ENCODE results near the gene EXOC3. TPM values are rescaled to one million over a fixed set of nuclear protein-coding genes. Genes with fewer than 3 reads are reported as not detected.
"Not testable (repeated sequence)": the region's sequence is repeated elsewhere in the genome, so short reads cannot be mapped to it uniquely, and the experiment has no call there.

Gene EXOC3
- polyA plus RNA-seq, 1 donor from 2014 or later: 27.7 TPM

DNA sequence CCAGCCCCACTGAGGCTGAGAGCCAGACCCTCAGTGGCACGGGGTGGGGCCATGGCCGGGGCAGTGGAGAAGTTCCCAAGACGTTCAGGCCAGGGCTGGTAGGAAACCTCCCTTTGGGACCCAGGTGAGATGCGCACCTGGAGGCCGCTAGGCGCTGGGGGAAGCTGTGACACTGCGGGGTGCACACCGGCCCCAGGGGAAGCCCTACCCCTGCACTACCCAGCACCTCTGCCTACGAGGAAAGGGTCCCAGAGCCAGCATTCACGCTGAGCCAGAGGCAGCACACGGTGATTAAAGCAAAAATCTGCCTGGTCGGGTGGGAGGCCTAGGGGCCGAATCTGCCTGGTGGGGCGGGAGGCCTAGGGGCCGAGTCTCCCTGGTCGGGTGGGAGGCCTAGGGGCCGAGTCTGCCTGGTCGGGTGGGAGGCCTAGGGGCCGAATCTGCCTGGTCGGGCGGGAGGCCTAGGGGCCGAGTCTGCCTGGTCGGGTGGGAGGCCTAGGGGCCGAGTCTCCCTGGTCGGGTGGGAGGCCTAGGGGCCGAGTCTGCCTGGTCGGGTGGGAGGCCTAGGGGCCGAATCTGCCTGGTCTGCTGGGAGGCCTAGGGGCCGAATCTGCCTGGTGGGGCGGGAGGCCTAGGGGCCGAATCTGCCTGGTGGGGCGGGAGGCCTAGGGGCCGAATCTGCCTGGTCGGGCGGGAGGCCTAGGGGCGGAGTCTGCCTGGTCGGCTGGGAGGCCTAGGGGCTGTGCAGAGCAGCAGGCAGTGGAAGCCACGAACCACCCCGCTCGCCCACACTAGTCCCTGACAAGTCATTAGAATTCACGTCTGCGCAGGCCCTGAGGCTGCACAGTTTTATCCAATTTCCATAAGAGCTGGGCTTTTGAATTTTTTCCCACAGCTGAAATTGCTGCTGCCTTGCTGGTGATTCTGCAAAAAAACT is 27.7 kb upstream of the EXOC3 start:
- H3K79me2 ChIP-seq (replicated peaks; ENCODE audit: insufficient read depth, low read length); H3K9me2 ChIP-seq (ENCODE audit: insufficient read depth, low read length); H3K4me3 ChIP-seq (ENCODE audit: low read length); H3K9ac ChIP-seq (ENCODE audit: low read length); H3K9me3 ChIP-seq (ENCODE audit: low read length); H3K36me3 ChIP-seq (ENCODE audit: insufficient read depth, low read length); H3K27me3 ChIP-seq (ENCODE audit: insufficient read depth, low read depth, low read length); H4K20me1 ChIP-seq (ENCODE audit: insufficient read depth); H3F3A ChIP-seq (ENCODE audit: insufficient read depth, low read length, poor library complexity, severe bottlenecking); H3K27ac ChIP-seq (ENCODE audit: low read length); H2AFZ ChIP-seq (ENCODE audit: low read depth, low read length); H3K4me2 ChIP-seq (ENCODE audit: low read length): not testable (repeated sequence)

DNA sequence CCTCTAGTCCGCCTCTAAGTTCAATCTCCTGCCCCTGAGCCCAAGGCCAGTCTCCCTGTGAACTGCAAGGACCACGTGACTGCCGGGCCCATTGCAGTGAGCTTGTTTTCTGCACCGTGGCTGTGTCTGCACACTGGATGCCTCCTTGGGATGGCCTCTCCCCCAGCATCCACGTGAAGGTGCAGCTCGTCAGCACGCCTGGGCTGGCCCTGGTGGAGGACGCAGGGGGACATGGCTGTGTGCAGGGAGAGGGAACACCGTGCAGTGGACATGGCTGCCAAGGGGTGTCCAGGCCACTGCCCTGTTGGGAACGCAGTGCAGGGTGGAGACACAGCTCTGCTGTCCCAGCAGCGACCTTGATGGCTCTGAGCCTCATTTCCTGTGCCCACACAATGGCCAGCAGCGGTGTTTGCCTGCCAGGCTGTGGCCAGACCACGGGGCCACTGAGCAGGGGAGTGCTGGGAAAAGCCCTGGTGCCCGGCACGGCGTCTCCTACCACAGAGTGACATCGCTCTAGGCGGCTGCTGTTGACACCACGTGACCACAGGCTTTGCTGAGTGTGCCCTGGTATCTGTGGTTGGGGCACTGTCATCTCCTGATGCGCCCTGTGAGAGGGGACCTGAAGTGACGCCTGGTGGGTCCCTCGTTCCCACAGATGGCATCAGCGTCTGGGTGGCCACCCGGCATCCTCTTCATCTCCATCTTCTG is 26.9 kb upstream of the EXOC3 start:
- no peaks in the 10 kb centered on the region for H3K9me3 ChIP-seq (ENCODE audit: low read length)
- no peak overlapping the region for H2AFZ ChIP-seq (ENCODE audit: low read depth, low read length)
- H3K27me3 ChIP-seq (ENCODE audit: insufficient read depth, low read depth, low read length): no peaks in the 10 kb centered on the region
- H3K79me2 ChIP-seq (replicated peaks; ENCODE audit: insufficient read depth, low read length): no peaks in the 10 kb centered on the region
- no peaks in the 10 kb centered on the region for H3K36me3 ChIP-seq (ENCODE audit: insufficient read depth, low read length)
- H4K20me1 ChIP-seq (ENCODE audit: insufficient read depth): no peaks in the 10 kb centered on the region
- no peaks in the 10 kb centered on the region for H3K9me2 ChIP-seq (ENCODE audit: insufficient read depth, low read length)
- no peak overlapping the region for H3K27ac ChIP-seq (ENCODE audit: low read length)
- H3K4me3 ChIP-seq (ENCODE audit: low read length): no peak overlapping the region
- no peaks in the 10 kb centered on the region for H3F3A ChIP-seq (ENCODE audit: insufficient read depth, low read length, poor library complexity, severe bottlenecking)
- TF ChIP-seq TAF1 (IDR thresholded peaks at IDR 0.05; ENCODE audit: low read depth) (no peak), SMC3 (conservative IDR thresholded peaks at IDR 0.05; ENCODE audit: poor library complexity) (no peak), EZH2 (IDR thresholded peaks at IDR 0.05; ENCODE audit: borderline replicate concordance, insufficient read depth, low read length, poor library complexity, severe bottlenecking) (no peak), EP300 (conservative IDR thresholded peaks at IDR 0.05; ENCODE audit: poor library complexity, severe bottlenecking) (no peak), RAD21 (conservative IDR thresholded peaks at IDR 0.05) (no peak), POLR2AphosphoS5 (IDR thresholded peaks at IDR 0.05) (no peak), MXI1 (conservative IDR thresholded peaks at IDR 0.05; ENCODE audit: poor library complexity, severe bottlenecking) (no peak)
- TF ChIP-seq, protein P1, sequence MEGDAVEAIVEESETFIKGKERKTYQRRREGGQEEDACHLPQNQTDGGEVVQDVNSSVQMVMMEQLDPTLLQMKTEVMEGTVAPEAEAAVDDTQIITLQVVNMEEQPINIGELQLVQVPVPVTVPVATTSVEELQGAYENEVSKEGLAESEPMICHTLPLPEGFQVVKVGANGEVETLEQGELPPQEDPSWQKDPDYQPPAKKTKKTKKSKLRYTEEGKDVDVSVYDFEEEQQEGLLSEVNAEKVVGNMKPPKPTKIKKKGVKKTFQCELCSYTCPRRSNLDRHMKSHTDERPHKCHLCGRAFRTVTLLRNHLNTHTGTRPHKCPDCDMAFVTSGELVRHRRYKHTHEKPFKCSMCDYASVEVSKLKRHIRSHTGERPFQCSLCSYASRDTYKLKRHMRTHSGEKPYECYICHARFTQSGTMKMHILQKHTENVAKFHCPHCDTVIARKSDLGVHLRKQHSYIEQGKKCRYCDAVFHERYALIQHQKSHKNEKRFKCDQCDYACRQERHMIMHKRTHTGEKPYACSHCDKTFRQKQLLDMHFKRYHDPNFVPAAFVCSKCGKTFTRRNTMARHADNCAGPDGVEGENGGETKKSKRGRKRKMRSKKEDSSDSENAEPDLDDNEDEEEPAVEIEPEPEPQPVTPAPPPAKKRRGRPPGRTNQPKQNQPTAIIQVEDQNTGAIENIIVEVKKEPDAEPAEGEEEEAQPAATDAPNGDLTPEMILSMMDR (IDR thresholded peaks at IDR 0.05; ENCODE audit: poor library complexity, severe bottlenecking): no peak
- TF ChIP-seq, protein P2, sequence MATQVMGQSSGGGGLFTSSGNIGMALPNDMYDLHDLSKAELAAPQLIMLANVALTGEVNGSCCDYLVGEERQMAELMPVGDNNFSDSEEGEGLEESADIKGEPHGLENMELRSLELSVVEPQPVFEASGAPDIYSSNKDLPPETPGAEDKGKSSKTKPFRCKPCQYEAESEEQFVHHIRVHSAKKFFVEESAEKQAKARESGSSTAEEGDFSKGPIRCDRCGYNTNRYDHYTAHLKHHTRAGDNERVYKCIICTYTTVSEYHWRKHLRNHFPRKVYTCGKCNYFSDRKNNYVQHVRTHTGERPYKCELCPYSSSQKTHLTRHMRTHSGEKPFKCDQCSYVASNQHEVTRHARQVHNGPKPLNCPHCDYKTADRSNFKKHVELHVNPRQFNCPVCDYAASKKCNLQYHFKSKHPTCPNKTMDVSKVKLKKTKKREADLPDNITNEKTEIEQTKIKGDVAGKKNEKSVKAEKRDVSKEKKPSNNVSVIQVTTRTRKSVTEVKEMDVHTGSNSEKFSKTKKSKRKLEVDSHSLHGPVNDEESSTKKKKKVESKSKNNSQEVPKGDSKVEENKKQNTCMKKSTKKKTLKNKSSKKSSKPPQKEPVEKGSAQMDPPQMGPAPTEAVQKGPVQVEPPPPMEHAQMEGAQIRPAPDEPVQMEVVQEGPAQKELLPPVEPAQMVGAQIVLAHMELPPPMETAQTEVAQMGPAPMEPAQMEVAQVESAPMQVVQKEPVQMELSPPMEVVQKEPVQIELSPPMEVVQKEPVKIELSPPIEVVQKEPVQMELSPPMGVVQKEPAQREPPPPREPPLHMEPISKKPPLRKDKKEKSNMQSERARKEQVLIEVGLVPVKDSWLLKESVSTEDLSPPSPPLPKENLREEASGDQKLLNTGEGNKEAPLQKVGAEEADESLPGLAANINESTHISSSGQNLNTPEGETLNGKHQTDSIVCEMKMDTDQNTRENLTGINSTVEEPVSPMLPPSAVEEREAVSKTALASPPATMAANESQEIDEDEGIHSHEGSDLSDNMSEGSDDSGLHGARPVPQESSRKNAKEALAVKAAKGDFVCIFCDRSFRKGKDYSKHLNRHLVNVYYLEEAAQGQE (IDR thresholded peaks at IDR 0.05; ENCODE audit: borderline replicate concordance): no peak
- H3K4me2 ChIP-seq (ENCODE audit: low read length): no peak overlapping the region
- no peak overlapping the region for H3K9ac ChIP-seq (ENCODE audit: low read length)

All from neural cell (in vitro differentiated cells).